GM12878 (cell line): ENCODE data around the gene MPHOSPH9. TPM values are rescaled to one million over a fixed set of nuclear protein-coding genes. Genes with fewer than 3 reads are reported as not detected.

ENCODE experiments used
- ATAC-seq: fragments of 200-7000 bp; cut with Tn5 transposase; 3 replicates; pipeline ENCODE4 v1.9.1; 2020; ENCODE audit warnings: mild to moderate bottlenecking, moderate library complexity
- BruUV-seq: library from RNA; stranded (reverse); fragments of 400-500 nt; replicated peaks from 2 replicates; lab custom pipeline; 2021; lab: Mats Ljungman, UMichigan
- CTCF ChIA-PET: fragments of 300-600 bp; sonication (Branson Sonifier 250); formaldehyde crosslinking; extraction: SDS; loops from one replicate; lab custom pipeline; 2021; ENCODE audit warnings: inconsistent platforms; lab: Yijun Ruan, JAX
- POLR2A ChIA-PET: fragments of 350-600 bp; formaldehyde crosslinking; extraction: SDS; loops from one replicate; lab custom pipeline; 2021; ENCODE audit warnings: inconsistent platforms; lab: Charles Lee
- RAD21 ChIA-PET: fragments of 300-600 bp; sonication (Branson Sonifier 250); formaldehyde crosslinking; loops from one replicate; lab custom pipeline; 2023; ENCODE audit warnings: antibody characterized with exemption; ENCODE audit not compliant: unreplicated experiment; lab: Charles Lee
- SMC1A ChIA-PET: fragments of 300-600 bp; sonication (Branson Sonifier 250); formaldehyde crosslinking; loops from one replicate; lab custom pipeline; 2023; ENCODE audit not compliant: unreplicated experiment, uncharacterized antibody; lab: Charles Lee
- DNase-seq: peaks from one replicate; pipeline ENCODE4 v3.0.0-alpha.2; 2011; ENCODE audit warnings: low read depth, low spot score
- FAIRE-seq: peaks from 3 replicates; lab custom pipeline; 2011; peaks lifted over from hg19 to GRCh38; lab: Jason Lieb, UNC
- H2AFZ ChIP-seq: 2 replicates; pipeline ENCODE4 v1.6.0; 2011; ENCODE audit warnings: low read depth, low read length, control low read depth; ENCODE audit not compliant: control insufficient read depth
- H3K27ac ChIP-seq: 2 replicates; pipeline ENCODE4 v1.5.1; 2011; ENCODE audit warnings: control low read depth; ENCODE audit not compliant: control insufficient read depth, insufficient read depth
- H3K27me3 ChIP-seq, 2 experiments: replicated peaks in 1 of 2; 2 replicates each; pipeline versions ENCODE4 v1.6.0 to v1.6.1; 2011; ENCODE audit warnings: low read length in 1 of 2; ENCODE audit not compliant: control insufficient read depth in 2 of 2, insufficient read depth in 2 of 2
- H3K36me3 ChIP-seq, 2 experiments: 2 replicates each; pipeline ENCODE4 v1.5.1; 2011; ENCODE audit warnings: low read length in 1 of 2; ENCODE audit not compliant: control insufficient read depth in 2 of 2, insufficient read depth in 2 of 2
- H3K4me1 ChIP-seq: 2 replicates; pipeline ENCODE4 v1.6.1; 2011; ENCODE audit warnings: mild to moderate bottlenecking, low read length, moderate library complexity, mixed read lengths; ENCODE audit not compliant: control insufficient read depth, insufficient read depth
- H3K4me2 ChIP-seq: 2 replicates; pipeline ENCODE4 v1.6.0; 2011; ENCODE audit warnings: control low read depth; ENCODE audit not compliant: control insufficient read depth, insufficient read depth
- H3K4me3 ChIP-seq: fragments of 200-600 bp; sonication (generic); 2 replicates; pipeline ENCODE4 v1.5.1; 2016
- H3K79me2 ChIP-seq: 2 replicates; pipeline ENCODE4 v1.6.0; 2011; ENCODE audit warnings: low read length; ENCODE audit not compliant: control insufficient read depth, insufficient read depth
- H3K9ac ChIP-seq: 2 replicates; pipeline ENCODE4 v1.8.0; 2011; ENCODE audit warnings: low read length, control low read depth, mixed read lengths; ENCODE audit not compliant: control insufficient read depth, insufficient read depth
- H3K9me3 ChIP-seq: replicated peaks from 3 replicates; pipeline ENCODE4 v1.5.1; 2011; ENCODE audit warnings: mild to moderate bottlenecking, low read length; ENCODE audit not compliant: control insufficient read depth, insufficient read depth
- H4K20me1 ChIP-seq: 2 replicates; pipeline ENCODE4 v1.6.0; 2011; ENCODE audit not compliant: control insufficient read depth, insufficient read depth
- CHD1 ChIP-seq: IDR thresholded peaks from 2 replicates; pipeline ENCODE4 v1.6.1; 2012; ENCODE audit warnings: low read depth, low read length, improper control_type of control experiment
- MEF2A ChIP-seq: IDR thresholded peaks from 2 replicates; pipeline ENCODE4 v1.6.1; 2011; ENCODE audit warnings: low read depth, mild to moderate bottlenecking, low read length, moderate library complexity; ENCODE audit not compliant: insufficient read depth
- NFXL1 ChIP-seq: fragments of 450-650 bp; IDR thresholded peaks from 2 replicates; pipeline ENCODE4 v1.6.1; 2017; ENCODE audit warnings: antibody characterized with exemption, mild to moderate bottlenecking, borderline replicate concordance
- RAD21 ChIP-seq: IDR thresholded peaks from 2 replicates; pipeline ENCODE4 v1.6.1; 2011; ENCODE audit warnings: mild to moderate bottlenecking, low read depth, low read length, moderate library complexity; ENCODE audit not compliant: insufficient read depth
- TARDBP ChIP-seq: IDR thresholded peaks from 2 replicates; pipeline ENCODE4 v1.6.1; 2016; ENCODE audit warnings: borderline replicate concordance
- YBX1 ChIP-seq: fragments of 450-650 bp; IDR thresholded peaks from 2 replicates; pipeline ENCODE4 v1.6.1; 2016; ENCODE audit warnings: antibody characterized with exemption
- ZBED1 ChIP-seq: IDR thresholded peaks from 2 replicates; pipeline ENCODE4 v1.6.1; 2016; ENCODE audit warnings: borderline replicate concordance
- WGBS: methylation state at CpG from one replicate; pipeline ENCODE4 v1.1.6; 2016; ENCODE audit warnings: low lambda C conversion rate; ENCODE audit not compliant: insufficient replicate concordance, insufficient coverage; ENCODE audit errors: missing lambda C conversion rate; 5-methylcytosine and 5-hydroxymethylcytosine counted together
- in situ Hi-C: fragments of 300-500 bp; cut with MboI; formaldehyde crosslinking; loops from 9 replicates; pipeline ENCODE4 v1.14.3; 2018; ENCODE audit warnings: mixed read lengths
- intact Hi-C: fragments of 100-400 bp; cut with micrococcal nuclease; formaldehyde crosslinking; loops from one replicate; pipeline ENCODE4 v1.14.2; 2022; ENCODE audit not compliant: unreplicated experiment
- polyA plus RNA-seq, 11 experiments: library from polyadenylated mRNA; depleted of rRNA in 4 of 11; unstranded in 6 of 11; stranded (reverse) in 5 of 11; fragments of >200 nt; fragmentation: Nextera tagmentation in 4 of 11; fragmentation: Illumina TruSeq in 1 of 11; extraction: Ambion mirVana in 4 of 11; extraction: Trizol in 1 of 11; gene quantifications; 1 replicate in 1 of 11; 2 replicates in 10 of 11; pipeline versions ENCODE4 v1.2.1 to v1.2.3, GENCODE V29; 2011 to 2016; ENCODE audit warnings: inconsistent platforms in 2 of 11, missing spikeins in 2 of 11, low read depth in 1 of 11
- total RNA-seq, 4 experiments: library from RNA; depleted of rRNA in 3 of 4; stranded (reverse); fragments of >200 nt in 3 of 4; fragmentation: Illumina TruSeq in 1 of 4; extraction: Trizol in 1 of 4; gene quantifications; 2 replicates each; pipeline versions ENCODE4 v1.2.1 to v1.2.3, GENCODE V29; 2013 to 2021
- TF ChIP-seq, protein P1 (sequence below): IDR thresholded peaks from 2 replicates; pipeline ENCODE4 v1.6.1; 2012; ENCODE audit warnings: mild to moderate bottlenecking, low read depth, low read length
- TF ChIP-seq, protein P2 (sequence below): fragments of 450-650 bp; IDR thresholded peaks from 2 replicates; pipeline ENCODE4 v1.6.1; 2018; ENCODE audit warnings: mild to moderate bottlenecking, low read depth, moderate library complexity; ENCODE audit not compliant: partially characterized antibody
- TF ChIP-seq, protein P3 (sequence below): fragments of 450-650 bp; IDR thresholded peaks from 2 replicates; pipeline ENCODE4 v1.6.1; 2016; ENCODE audit warnings: mild to moderate bottlenecking
- TF ChIP-seq, protein P4 (sequence below): IDR thresholded peaks from 2 replicates; pipeline ENCODE4 v1.6.1; 2011; ENCODE audit warnings: borderline replicate concordance, low read depth, mild to moderate bottlenecking, moderate library complexity, low read length; ENCODE audit not compliant: insufficient read depth, poor library complexity, severe bottlenecking

Gene MPHOSPH9
- total and polyA plus RNA-seq, 10 of the 15 experiments (the other 5 are each of a cell fraction or from before 2014, with no cell fraction given), result 11.5 to 72.2 (median 45.7) TPM

DNA sequence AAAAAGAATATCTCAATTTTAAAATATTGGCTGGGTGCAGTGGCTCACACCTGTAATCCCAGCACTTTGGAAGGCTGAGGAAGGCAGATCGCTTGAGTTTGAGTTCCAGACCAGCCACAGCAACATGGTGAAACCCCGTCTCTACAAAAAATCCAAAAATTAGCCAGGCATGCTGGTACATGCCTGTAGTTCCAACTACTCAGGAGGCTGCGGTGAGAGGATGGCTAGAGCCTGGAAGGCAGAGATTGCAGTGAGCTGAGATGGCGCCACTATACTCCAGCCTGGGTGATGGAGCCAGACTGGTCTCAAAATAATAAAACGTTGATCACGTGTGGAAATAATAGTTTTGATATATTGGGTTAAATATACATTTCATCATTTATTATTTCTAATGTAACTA, 6.0 kb upstream of the MPHOSPH9 start (continued):
- TF ChIP-seq, protein P1, sequence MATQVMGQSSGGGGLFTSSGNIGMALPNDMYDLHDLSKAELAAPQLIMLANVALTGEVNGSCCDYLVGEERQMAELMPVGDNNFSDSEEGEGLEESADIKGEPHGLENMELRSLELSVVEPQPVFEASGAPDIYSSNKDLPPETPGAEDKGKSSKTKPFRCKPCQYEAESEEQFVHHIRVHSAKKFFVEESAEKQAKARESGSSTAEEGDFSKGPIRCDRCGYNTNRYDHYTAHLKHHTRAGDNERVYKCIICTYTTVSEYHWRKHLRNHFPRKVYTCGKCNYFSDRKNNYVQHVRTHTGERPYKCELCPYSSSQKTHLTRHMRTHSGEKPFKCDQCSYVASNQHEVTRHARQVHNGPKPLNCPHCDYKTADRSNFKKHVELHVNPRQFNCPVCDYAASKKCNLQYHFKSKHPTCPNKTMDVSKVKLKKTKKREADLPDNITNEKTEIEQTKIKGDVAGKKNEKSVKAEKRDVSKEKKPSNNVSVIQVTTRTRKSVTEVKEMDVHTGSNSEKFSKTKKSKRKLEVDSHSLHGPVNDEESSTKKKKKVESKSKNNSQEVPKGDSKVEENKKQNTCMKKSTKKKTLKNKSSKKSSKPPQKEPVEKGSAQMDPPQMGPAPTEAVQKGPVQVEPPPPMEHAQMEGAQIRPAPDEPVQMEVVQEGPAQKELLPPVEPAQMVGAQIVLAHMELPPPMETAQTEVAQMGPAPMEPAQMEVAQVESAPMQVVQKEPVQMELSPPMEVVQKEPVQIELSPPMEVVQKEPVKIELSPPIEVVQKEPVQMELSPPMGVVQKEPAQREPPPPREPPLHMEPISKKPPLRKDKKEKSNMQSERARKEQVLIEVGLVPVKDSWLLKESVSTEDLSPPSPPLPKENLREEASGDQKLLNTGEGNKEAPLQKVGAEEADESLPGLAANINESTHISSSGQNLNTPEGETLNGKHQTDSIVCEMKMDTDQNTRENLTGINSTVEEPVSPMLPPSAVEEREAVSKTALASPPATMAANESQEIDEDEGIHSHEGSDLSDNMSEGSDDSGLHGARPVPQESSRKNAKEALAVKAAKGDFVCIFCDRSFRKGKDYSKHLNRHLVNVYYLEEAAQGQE, result no peak
- TF ChIP-seq MEF2A, result no peak
- TF ChIP-seq, all 136 proteins: peak for 0

DNA sequence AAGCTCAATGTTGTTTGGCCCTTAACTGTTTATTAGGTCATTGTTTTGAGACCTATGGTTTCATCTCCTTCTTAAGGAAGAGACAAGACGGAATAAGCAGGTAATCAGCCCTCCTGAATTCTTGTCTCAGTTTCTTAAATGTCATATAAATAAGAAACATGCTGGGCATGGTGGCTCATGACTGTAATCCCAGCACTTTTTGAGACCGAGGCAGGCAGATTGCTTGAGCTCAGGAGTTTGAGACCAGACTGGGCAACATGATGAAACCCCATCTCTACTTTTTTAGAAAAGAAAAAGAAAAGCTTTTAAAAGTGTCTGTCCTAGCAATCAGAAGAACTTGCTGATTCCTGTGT, 5.4 kb upstream of the MPHOSPH9 start:
- H3K4me2 ChIP-seq, result peak overlapping the region; percentile 90
- ATAC-seq (no peak), FAIRE-seq (no peak), DNase-seq (no peak)
- H3K27ac ChIP-seq, result peak overlapping the region; percentile 77; the same call in 1 of the 2 replicates
- peaks cover 60% of the 10 kb centered on the region for H3K79me2 ChIP-seq
- 50% methylated on average over 2 of the region's 2 CpGs for WGBS
- RAD21 ChIA-PET, result interaction anchor here (0.7 to 4.5 kb wide), 30 partner anchors 10 to 445 kb away, joined by 3 to 50 read pairs (median 4); partner anchors contain the start of genes ARL6IP4 and OGFOD2
- no TSS peak for BruUV-seq
- H3K27me3 ChIP-seq, result no peaks in the 10 kb centered on the region
- H3K4me3 ChIP-seq, result peak overlapping the region; percentile 43; the same call in 1 of the 2 replicates
- peaks cover 0 to 6% of the 10 kb centered on the region in 2 experiments; a peak in 2 of 4 replicates for H3K36me3 ChIP-seq
- H3K9ac ChIP-seq, result no peak overlapping the region
- CTCF ChIA-PET, result interaction anchor here (0.7 to 5.1 kb wide), 50 partner anchors 10 to 531 kb away, joined by 3 to 72 read pairs (median 4); partner anchors contain the start of genes ABCB9, ARL6IP4 and OGFOD2
- SMC1A ChIA-PET, result interaction anchor here (0.7 to 4.5 kb wide), 40 partner anchors 8 to 699 kb away, joined by 3 to 24 read pairs (median 4); partner anchors contain the start of gene ABCB9
- H4K20me1 ChIP-seq, result no peaks in the 10 kb centered on the region
- H3K9me3 ChIP-seq, result no peaks in the 10 kb centered on the region
- H3K4me1 ChIP-seq, result peaks cover 39% of the 10 kb centered on the region
- H2AFZ ChIP-seq, result no peak overlapping the region
- POLR2A ChIA-PET, result interaction anchor here (0.6 to 1.7 kb wide), 7 partner anchors 12 to 740 kb away, joined by 3 to 6 read pairs (median 3); no protein-coding TSS in a partner anchor
- in situ Hi-C loops, result loop anchor here (25.0 kb wide), 1 partner anchor 376 kb away; no protein-coding TSS in a partner anchor
- intact Hi-C loops, result loop anchor here (1.0 to 10.0 kb wide), 3 partner anchors 195 to 364 kb away; partner anchors contain the start of gene OGFOD2
- TF ChIP-seq TARDBP (no peak), CHD1 (no peak), YBX1 (no peak), ZBED1 (no peak), NFXL1 (no peak), MEF2A (no peak), RAD21 (no peak)
- TF ChIP-seq, protein P2, sequence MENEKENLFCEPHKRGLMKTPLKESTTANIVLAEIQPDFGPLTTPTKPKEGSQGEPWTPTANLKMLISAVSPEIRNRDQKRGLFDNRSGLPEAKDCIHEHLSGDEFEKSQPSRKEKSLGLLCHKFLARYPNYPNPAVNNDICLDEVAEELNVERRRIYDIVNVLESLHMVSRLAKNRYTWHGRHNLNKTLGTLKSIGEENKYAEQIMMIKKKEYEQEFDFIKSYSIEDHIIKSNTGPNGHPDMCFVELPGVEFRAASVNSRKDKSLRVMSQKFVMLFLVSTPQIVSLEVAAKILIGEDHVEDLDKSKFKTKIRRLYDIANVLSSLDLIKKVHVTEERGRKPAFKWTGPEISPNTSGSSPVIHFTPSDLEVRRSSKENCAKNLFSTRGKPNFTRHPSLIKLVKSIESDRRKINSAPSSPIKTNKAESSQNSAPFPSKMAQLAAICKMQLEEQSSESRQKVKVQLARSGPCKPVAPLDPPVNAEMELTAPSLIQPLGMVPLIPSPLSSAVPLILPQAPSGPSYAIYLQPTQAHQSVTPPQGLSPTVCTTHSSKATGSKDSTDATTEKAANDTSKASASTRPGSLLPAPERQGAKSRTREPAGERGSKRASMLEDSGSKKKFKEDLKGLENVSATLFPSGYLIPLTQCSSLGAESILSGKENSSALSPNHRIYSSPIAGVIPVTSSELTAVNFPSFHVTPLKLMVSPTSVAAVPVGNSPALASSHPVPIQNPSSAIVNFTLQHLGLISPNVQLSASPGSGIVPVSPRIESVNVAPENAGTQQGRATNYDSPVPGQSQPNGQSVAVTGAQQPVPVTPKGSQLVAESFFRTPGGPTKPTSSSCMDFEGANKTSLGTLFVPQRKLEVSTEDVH, result no peak
- TF ChIP-seq, protein P3, sequence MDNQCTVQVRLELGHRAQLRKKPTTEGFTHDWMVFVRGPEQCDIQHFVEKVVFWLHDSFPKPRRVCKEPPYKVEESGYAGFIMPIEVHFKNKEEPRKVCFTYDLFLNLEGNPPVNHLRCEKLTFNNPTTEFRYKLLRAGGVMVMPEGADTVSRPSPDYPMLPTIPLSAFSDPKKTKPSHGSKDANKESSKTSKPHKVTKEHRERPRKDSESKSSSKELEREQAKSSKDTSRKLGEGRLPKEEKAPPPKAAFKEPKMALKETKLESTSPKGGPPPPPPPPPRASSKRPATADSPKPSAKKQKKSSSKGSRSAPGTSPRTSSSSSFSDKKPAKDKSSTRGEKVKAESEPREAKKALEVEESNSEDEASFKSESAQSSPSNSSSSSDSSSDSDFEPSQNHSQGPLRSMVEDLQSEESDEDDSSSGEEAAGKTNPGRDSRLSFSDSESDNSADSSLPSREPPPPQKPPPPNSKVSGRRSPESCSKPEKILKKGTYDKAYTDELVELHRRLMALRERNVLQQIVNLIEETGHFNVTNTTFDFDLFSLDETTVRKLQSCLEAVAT, result no peak
- TF ChIP-seq, protein P4, sequence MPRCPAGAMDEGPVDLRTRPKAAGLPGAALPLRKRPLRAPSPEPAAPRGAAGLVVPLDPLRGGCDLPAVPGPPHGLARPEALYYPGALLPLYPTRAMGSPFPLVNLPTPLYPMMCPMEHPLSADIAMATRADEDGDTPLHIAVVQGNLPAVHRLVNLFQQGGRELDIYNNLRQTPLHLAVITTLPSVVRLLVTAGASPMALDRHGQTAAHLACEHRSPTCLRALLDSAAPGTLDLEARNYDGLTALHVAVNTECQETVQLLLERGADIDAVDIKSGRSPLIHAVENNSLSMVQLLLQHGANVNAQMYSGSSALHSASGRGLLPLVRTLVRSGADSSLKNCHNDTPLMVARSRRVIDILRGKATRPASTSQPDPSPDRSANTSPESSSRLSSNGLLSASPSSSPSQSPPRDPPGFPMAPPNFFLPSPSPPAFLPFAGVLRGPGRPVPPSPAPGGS, result no peak
